ENCODE results near the gene NOTCH1.

The NOTCH1 gene

DNA sequence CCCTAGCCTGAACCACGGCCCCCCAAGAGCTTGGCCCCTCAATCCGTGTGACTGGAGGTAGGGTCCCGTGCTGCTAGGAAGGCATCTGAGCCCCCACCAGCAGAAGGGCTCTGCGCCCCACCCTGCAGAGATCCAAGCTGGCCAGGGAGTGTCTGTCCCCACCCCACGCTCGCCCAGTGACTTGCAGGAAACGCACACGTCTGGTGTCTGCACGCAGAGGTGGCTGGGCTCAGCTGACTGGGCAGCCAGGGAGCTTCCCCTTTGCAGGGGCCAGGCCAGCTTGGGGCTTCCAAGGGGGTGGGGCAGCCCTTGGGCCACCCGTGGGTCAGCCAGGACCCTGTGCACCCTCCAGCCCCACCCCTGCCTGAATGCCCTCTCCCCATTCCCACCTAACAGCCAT, 24.3 kb downstream of the NOTCH1 start:
- peaks cover 96% of the 10 kb centered on the region for H3K36me3 ChIP-seq (ENCODE audit: insufficient read depth, low read length)
- no peak overlapping the region for H3K9ac ChIP-seq (ENCODE audit: low read depth, low read length)

GRCh38 chr9:136520053-136520540, 25.8 kb downstream of the NOTCH1 start:
- no peaks in the 10 kb centered on the region for H3K27me3 ChIP-seq (ENCODE audit: insufficient read depth, low read length, poor library complexity)
- no peak for ATAC-seq (ENCODE audit: insufficient read depth, low read depth)
- peaks cover 88% of the 10 kb centered on the region for H3K79me2 ChIP-seq (ENCODE audit: insufficient read depth, low read length)
- TF ChIP-seq, protein P1, sequence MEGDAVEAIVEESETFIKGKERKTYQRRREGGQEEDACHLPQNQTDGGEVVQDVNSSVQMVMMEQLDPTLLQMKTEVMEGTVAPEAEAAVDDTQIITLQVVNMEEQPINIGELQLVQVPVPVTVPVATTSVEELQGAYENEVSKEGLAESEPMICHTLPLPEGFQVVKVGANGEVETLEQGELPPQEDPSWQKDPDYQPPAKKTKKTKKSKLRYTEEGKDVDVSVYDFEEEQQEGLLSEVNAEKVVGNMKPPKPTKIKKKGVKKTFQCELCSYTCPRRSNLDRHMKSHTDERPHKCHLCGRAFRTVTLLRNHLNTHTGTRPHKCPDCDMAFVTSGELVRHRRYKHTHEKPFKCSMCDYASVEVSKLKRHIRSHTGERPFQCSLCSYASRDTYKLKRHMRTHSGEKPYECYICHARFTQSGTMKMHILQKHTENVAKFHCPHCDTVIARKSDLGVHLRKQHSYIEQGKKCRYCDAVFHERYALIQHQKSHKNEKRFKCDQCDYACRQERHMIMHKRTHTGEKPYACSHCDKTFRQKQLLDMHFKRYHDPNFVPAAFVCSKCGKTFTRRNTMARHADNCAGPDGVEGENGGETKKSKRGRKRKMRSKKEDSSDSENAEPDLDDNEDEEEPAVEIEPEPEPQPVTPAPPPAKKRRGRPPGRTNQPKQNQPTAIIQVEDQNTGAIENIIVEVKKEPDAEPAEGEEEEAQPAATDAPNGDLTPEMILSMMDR (IDR thresholded peaks at IDR 0.05; ENCODE audit: borderline replicate concordance, extremely low read depth, low read length, poor library complexity, severe bottlenecking) = no peak
- no peak for TF ChIP-seq EZH2 (IDR thresholded peaks at IDR 0.05; ENCODE audit: borderline replicate concordance, low read depth, low read length, severe bottlenecking)
- H3K27ac ChIP-seq (ENCODE audit: low read length) = no peak overlapping the region
- DNase-seq = no peak
- peaks cover 93% of the 10 kb centered on the region for H4K20me1 ChIP-seq (ENCODE audit: insufficient read depth, low read length)
- H2AFZ ChIP-seq (ENCODE audit: low read depth, low read length) = no peak overlapping the region
- H3K9me3 ChIP-seq (ENCODE audit: insufficient read depth, low read length, severe bottlenecking) = no peaks in the 10 kb centered on the region
- peaks cover 96% of the 10 kb centered on the region for H3K36me3 ChIP-seq (ENCODE audit: insufficient read depth, low read length)
- no peaks in the 10 kb centered on the region for H3K4me1 ChIP-seq (ENCODE audit: insufficient read depth, low read length)
- H3K9ac ChIP-seq (ENCODE audit: low read depth, low read length) = no peak overlapping the region
- H3K4me2 ChIP-seq (ENCODE audit: insufficient read depth, low read length) = no peak overlapping the region
- no peak overlapping the region for H3K4me3 ChIP-seq (ENCODE audit: low read depth in 1 of 2, low read length in 2 of 2)

More for the DNA sequence above, 24.3 kb downstream of the NOTCH1 start:
- TF ChIP-seq EZH2 (IDR thresholded peaks at IDR 0.05; ENCODE audit: borderline replicate concordance, low read depth, low read length, severe bottlenecking) = no peak
- TF ChIP-seq, protein P1 (IDR thresholded peaks at IDR 0.05; ENCODE audit: borderline replicate concordance, extremely low read depth, low read length, poor library complexity, severe bottlenecking) = no peak
- Histone ChIP-seq H3K27ac (ENCODE audit: low read length) (no peak overlapping the region), H3K4me2 (ENCODE audit: insufficient read depth, low read length) (no peak overlapping the region), H4K20me1 (ENCODE audit: insufficient read depth, low read length) (peaks cover 92% of the 10 kb centered on the region), H3K9me3 (ENCODE audit: insufficient read depth, low read length, severe bottlenecking) (no peaks in the 10 kb centered on the region), H3K4me3 (ENCODE audit: low read depth in 1 of 2, low read length in 2 of 2) (no peak overlapping the region), H3K27me3 (ENCODE audit: insufficient read depth, low read length, poor library complexity) (no peaks in the 10 kb centered on the region), H2AFZ (ENCODE audit: low read depth, low read length) (no peak overlapping the region), H3K79me2 (ENCODE audit: insufficient read depth, low read length) (peaks cover 93% of the 10 kb centered on the region), H3K4me1 (ENCODE audit: insufficient read depth, low read length) (no peaks in the 10 kb centered on the region)
- DNase-seq = no peak
- no peak for ATAC-seq (ENCODE audit: insufficient read depth, low read depth)

DNA sequence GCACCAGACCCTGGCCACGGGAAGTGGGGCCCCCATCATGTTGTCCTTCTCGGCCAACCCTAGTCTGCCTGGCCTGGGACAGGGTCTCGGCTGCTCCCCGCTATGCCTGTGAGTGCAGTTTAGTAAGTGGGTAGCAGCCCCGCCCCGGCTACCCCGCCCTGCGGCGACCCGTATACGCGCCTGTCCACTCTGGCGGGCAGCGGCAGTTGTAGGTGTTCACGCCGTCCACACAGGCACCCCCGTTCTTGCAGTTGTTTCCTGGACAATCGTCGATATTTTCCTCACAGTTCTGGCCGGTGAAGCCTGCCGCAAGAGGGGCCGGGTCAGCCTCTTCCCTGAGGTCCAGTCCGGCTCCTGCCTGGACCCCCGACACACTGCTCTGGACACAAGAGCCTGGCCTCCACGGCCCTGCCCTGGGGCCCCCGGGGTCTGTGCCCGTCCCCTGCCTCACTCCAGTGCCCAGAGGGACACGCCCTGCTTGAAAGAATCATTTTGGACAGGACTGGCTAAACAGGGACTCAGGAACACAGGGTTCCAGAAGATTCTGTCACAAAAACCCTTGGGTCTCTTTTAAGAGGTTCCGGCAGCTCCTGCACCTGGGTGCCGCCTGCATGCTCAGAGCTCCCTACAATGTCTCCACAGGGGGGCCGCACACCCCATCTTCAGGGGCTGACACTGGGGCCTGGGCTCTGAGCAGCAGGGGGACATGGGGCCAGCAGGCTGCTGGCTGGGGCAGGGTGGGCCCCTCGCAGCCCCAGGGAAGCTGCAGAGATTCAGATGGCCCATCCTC, 26.4 kb downstream of the NOTCH1 start:
- Histone ChIP-seq H2AFZ (ENCODE audit: low read depth, low read length) (no peak overlapping the region), H3K9me3 (ENCODE audit: insufficient read depth, low read length, severe bottlenecking) (no peaks in the 10 kb centered on the region), H3K36me3 (ENCODE audit: insufficient read depth, low read length) (peaks cover 98% of the 10 kb centered on the region), H3K79me2 (ENCODE audit: insufficient read depth, low read length) (peaks cover 89% of the 10 kb centered on the region), H3K27me3 (ENCODE audit: insufficient read depth, low read length, poor library complexity) (no peaks in the 10 kb centered on the region), H3K4me1 (ENCODE audit: insufficient read depth, low read length) (no peaks in the 10 kb centered on the region), H3K27ac (ENCODE audit: low read length) (no peak overlapping the region), H3K9ac (ENCODE audit: low read depth, low read length) (no peak overlapping the region), H3K4me2 (ENCODE audit: insufficient read depth, low read length) (no peak overlapping the region), H3K4me3 (ENCODE audit: low read depth in 1 of 2, low read length in 2 of 2) (no peak overlapping the region), H4K20me1 (ENCODE audit: insufficient read depth, low read length) (peaks cover 95% of the 10 kb centered on the region)
- TF ChIP-seq EZH2 (IDR thresholded peaks at IDR 0.05; ENCODE audit: borderline replicate concordance, low read depth, low read length, severe bottlenecking) = no peak
- TF ChIP-seq, protein P1 (IDR thresholded peaks at IDR 0.05; ENCODE audit: borderline replicate concordance, extremely low read depth, low read length, poor library complexity, severe bottlenecking) = no peak
- no peak for DNase-seq
- no peak for ATAC-seq (ENCODE audit: insufficient read depth, low read depth)

Data from DND-41 (cell line).